K562 (cell line): Measurements from ENCODE around the gene CTCFL. TPM values are rescaled to one million over a fixed set of nuclear protein-coding genes. Genes with fewer than 3 reads are reported as not detected.

ENCODE experiments used
- ATAC-seq: fragments of 200-7000 bp; cut with Tn5 transposase; 3 replicates; pipeline ENCODE4 v1.9.1; 2020; ENCODE audit warnings: moderate library complexity
- BruUV-seq: library from RNA; stranded (reverse); fragments of 400-500 nt; replicated peaks from 2 replicates; lab custom pipeline; 2021; lab: Mats Ljungman, UMichigan
- CTCF ChIA-PET: fragments of 300-600 bp; formaldehyde crosslinking; extraction: SDS; loops from one replicate; lab custom pipeline; 2021; ENCODE audit warnings: low intra/inter-chr PET ratio; lab: Yijun Ruan, JAX
- POLR2A ChIA-PET: fragments of 300-600, 350-650 bp; sonication (Branson Sonifier 250); formaldehyde crosslinking; extraction: SDS; loops from one replicate; lab custom pipeline; 2021; ENCODE audit warnings: antibody characterized with exemption, inconsistent platforms; lab: Yijun Ruan, JAX
- DNase-seq, 4 experiments: peaks; one replicate each; pipeline versions ENCODE4 v3.0.0 to v3.0.0-alpha.2; 2011 to 2018; ENCODE audit warnings: low spot score in 3 of 4, mixed read lengths in 3 of 4; ENCODE audit errors: extremely low read depth in 1 of 4
- FAIRE-seq: peaks from 2 replicates; lab custom pipeline; 2011; peaks lifted over from hg19 to GRCh38; lab: Jason Lieb, UNC
- H2AFZ ChIP-seq: 2 replicates; pipeline ENCODE4 v1.6.0; 2011; ENCODE audit warnings: low read depth, low read length, control low read depth, inconsistent platforms
- H3K27ac ChIP-seq: fragments of 200-600 bp; 3 replicates; pipeline ENCODE4 v1.8.0; 2011; ENCODE audit warnings: low read depth, mild to moderate bottlenecking, control low read depth, inconsistent platforms, low read length, moderate library complexity, mixed read lengths; ENCODE audit errors: extremely low read depth
- H3K27me3 ChIP-seq, 2 experiments: fragments of 300-600 bp in 1 of 2; 2 replicates in 1 of 2; 3 replicates in 1 of 2; pipeline versions ENCODE4 v1.6.0 to v1.8.0; 2011; ENCODE audit warnings: inconsistent platforms in 2 of 2, low read length in 2 of 2, mild to moderate bottlenecking in 1 of 2, mixed read lengths in 1 of 2, moderate library complexity in 1 of 2; ENCODE audit not compliant: control insufficient read depth in 2 of 2, insufficient read depth in 2 of 2
- H3K36me3 ChIP-seq: fragments of 300-600 bp; 3 replicates; pipeline ENCODE4 v1.8.0; 2011; ENCODE audit warnings: mild to moderate bottlenecking, low read length, inconsistent platforms; ENCODE audit not compliant: control insufficient read depth, insufficient read depth
- H3K4me1 ChIP-seq, 2 experiments: fragments of 200-600 bp in 1 of 2; replicated peaks in 1 of 2; 2 replicates in 1 of 2; 3 replicates in 1 of 2; pipeline versions ENCODE4 v1.5.1 to v1.8.0; 2011; ENCODE audit warnings: inconsistent platforms in 2 of 2, low read length in 2 of 2, mild to moderate bottlenecking in 1 of 2, mixed read lengths in 1 of 2, moderate library complexity in 1 of 2; ENCODE audit not compliant: control insufficient read depth in 2 of 2, insufficient read depth in 2 of 2
- H3K4me2 ChIP-seq: 2 replicates; pipeline ENCODE4 v1.6.1; 2011; ENCODE audit warnings: low read length, control low read depth, inconsistent platforms, mixed read lengths; ENCODE audit not compliant: insufficient read depth
- H3K4me3 ChIP-seq: fragments of 200-600 bp; sonication (generic), shearing (Covaris generic); 2 replicates; pipeline ENCODE4 v1.5.1; 2016; ENCODE audit warnings: control low read depth, inconsistent platforms
- H3K79me2 ChIP-seq: fragments of 200-600 bp; 3 replicates; pipeline ENCODE4 v1.8.0; 2011; ENCODE audit warnings: low read length, inconsistent platforms; ENCODE audit not compliant: control insufficient read depth, insufficient read depth
- H3K9ac ChIP-seq, 2 experiments: 2 replicates each; pipeline versions ENCODE4 v1.6.0 to v1.6.1; 2011; ENCODE audit warnings: low read depth in 2 of 2, low read length in 2 of 2, control low read depth in 1 of 2, inconsistent platforms in 1 of 2, mild to moderate bottlenecking in 1 of 2, mixed read lengths in 1 of 2; ENCODE audit not compliant: insufficient read depth in 1 of 2
- H3K9me1 ChIP-seq: one replicate; pipeline ENCODE4 v1.6.0; 2011; ENCODE audit warnings: inconsistent platforms, mild to moderate bottlenecking, low read length, moderate library complexity; ENCODE audit not compliant: control insufficient read depth, insufficient read depth
- H3K9me3 ChIP-seq: replicated peaks from 2 replicates; pipeline ENCODE4 v1.5.1; 2011; ENCODE audit warnings: low read depth, low read length, inconsistent platforms; ENCODE audit not compliant: control insufficient read depth, insufficient read depth
- H4K20me1 ChIP-seq: replicated peaks from 2 replicates; pipeline ENCODE4 v1.6.1; 2011; ENCODE audit warnings: low read length, inconsistent platforms, mixed read lengths; ENCODE audit not compliant: control insufficient read depth, insufficient read depth
- CBFA2T2 ChIP-seq: fragments of 450-650 bp; conservative IDR thresholded peaks from 2 replicates; pipeline ENCODE4 v1.6.1; 2017; ENCODE audit warnings: mild to moderate bottlenecking
- CBX3 ChIP-seq, 2 experiments: IDR thresholded peaks; 1 replicate in 1 of 2; 2 replicates in 1 of 2; pipeline ENCODE4 v1.6.1; 2012; ENCODE audit warnings: inconsistent platforms in 2 of 2, low read length in 2 of 2, borderline replicate concordance in 1 of 2, control low read depth in 1 of 2
- EP300 ChIP-seq: IDR thresholded peaks from 2 replicates; pipeline ENCODE4 v1.6.1; 2012; ENCODE audit warnings: low read length, improper control_type of control experiment
- GTF2F1 ChIP-seq: IDR thresholded peaks from 2 replicates; pipeline ENCODE4 v1.6.1; 2011; ENCODE audit warnings: low read depth, low read length, improper control_type of control experiment
- HCFC1 ChIP-seq: IDR thresholded peaks from 2 replicates; pipeline ENCODE4 v1.6.1; 2012; ENCODE audit warnings: low read depth, low read length, improper control_type of control experiment
- PHTF2 ChIP-seq: fragments of 250-450 bp; sonication (Bioruptor Pico); IDR thresholded peaks from 2 replicates; pipeline ENCODE4 v1.5.0; 2021; ENCODE audit warnings: mild to moderate bottlenecking
- SRSF3 ChIP-seq: fragments of 200-400 bp; formaldehyde crosslinking; IDR thresholded peaks from 2 replicates; pipeline ENCODE4 v1.6.1; 2016; ENCODE audit warnings: mild to moderate bottlenecking, low read length, moderate library complexity; ENCODE audit not compliant: insufficient read depth
- TEAD4 ChIP-seq, 2 experiments: sonication (generic) in 1 of 2; formaldehyde crosslinking in 1 of 2; IDR thresholded peaks; 2 replicates each; pipeline versions ENCODE4 v1.6.1 to v1.8.0; 2012 to 2022; ENCODE audit warnings: borderline replicate concordance in 1 of 2, inconsistent platforms in 1 of 2, low read length in 1 of 2, mild to moderate bottlenecking in 1 of 2, missing genetic modification reagents in 1 of 2
- ZSCAN29 ChIP-seq: fragments of 450-650 bp; IDR thresholded peaks from 2 replicates; pipeline ENCODE4 v1.6.1; 2017
- WGBS: fragments of 100-300 bp; shearing (Covaris generic); methylation state at CpG from one replicate; pipeline ENCODE4 v1.1.6; 2016; ENCODE audit warnings: low coverage, mixed read lengths; ENCODE audit not compliant: insufficient coverage; ENCODE audit errors: missing lambda C conversion rate; 5-methylcytosine and 5-hydroxymethylcytosine counted together
- in situ Hi-C: fragments of 300-500 bp; cut with MboI; formaldehyde crosslinking; loops from 4 replicates; pipeline ENCODE4 v1.15.0; 2018; ENCODE audit warnings: inconsistent platforms, mixed read lengths
- intact Hi-C: fragments of 100-400 bp; cut with micrococcal nuclease; formaldehyde crosslinking; loops from 2 replicates; pipeline ENCODE4 v1.14.2; 2022
- polyA plus RNA-seq, 8 experiments: library from polyadenylated mRNA; depleted of rRNA in 4 of 8; stranded (reverse) in 5 of 8; unstranded in 3 of 8; fragments of >200 nt; fragmentation: Nextera tagmentation in 2 of 8; fragmentation: Illumina TruSeq in 1 of 8; extraction: Ambion mirVana in 2 of 8; extraction: Trizol in 1 of 8; gene quantifications; 2 replicates each; pipeline versions ENCODE4 v1.2.1 to v1.2.3, GENCODE V29; 2011 to 2014; ENCODE audit warnings: inconsistent platforms in 1 of 8, missing spikeins in 1 of 8
- total RNA-seq, 7 experiments: library from RNA; depleted of rRNA in 6 of 7; stranded (reverse); fragments of >200 nt in 6 of 7; fragmentation: Illumina TruSeq in 2 of 7; extraction: Trizol in 2 of 7; gene quantifications; 2 replicates each; pipeline versions ENCODE4 v1.2.1 to v1.2.3, GENCODE V29; 2011 to 2021; ENCODE audit warnings: low replicate concordance in 1 of 7
- TF ChIP-seq, protein P1 (sequence below): IDR thresholded peaks from 2 replicates; pipeline ENCODE4 v1.6.1; 2014; ENCODE audit warnings: antibody characterized with exemption
- TF ChIP-seq, protein P2 (sequence below), 2 experiments: fragments of 450-650 bp in 1 of 2; sonication (generic) in 1 of 2; formaldehyde crosslinking in 1 of 2; IDR thresholded peaks in 1 of 2; conservative IDR thresholded peaks in 1 of 2; 2 replicates each; pipeline versions ENCODE4 v1.6.1 to v1.8.1; 2016 to 2023; ENCODE audit warnings: mild to moderate bottlenecking in 2 of 2, moderate library complexity in 2 of 2, inconsistent platforms in 1 of 2, missing genetic modification reagents in 1 of 2
- TF ChIP-seq, protein P3 (sequence below): fragments of 250-450 bp; sonication (Bioruptor Pico); IDR thresholded peaks from 2 replicates; pipeline ENCODE4 v1.4.0; 2020

Gene CTCFL
- total and polyA plus RNA-seq, 9 of the 15 experiments (the other 6 are each of a cell fraction or from before 2014, with no cell fraction given): 42.4 to 188 (median 111) TPM

DNA sequence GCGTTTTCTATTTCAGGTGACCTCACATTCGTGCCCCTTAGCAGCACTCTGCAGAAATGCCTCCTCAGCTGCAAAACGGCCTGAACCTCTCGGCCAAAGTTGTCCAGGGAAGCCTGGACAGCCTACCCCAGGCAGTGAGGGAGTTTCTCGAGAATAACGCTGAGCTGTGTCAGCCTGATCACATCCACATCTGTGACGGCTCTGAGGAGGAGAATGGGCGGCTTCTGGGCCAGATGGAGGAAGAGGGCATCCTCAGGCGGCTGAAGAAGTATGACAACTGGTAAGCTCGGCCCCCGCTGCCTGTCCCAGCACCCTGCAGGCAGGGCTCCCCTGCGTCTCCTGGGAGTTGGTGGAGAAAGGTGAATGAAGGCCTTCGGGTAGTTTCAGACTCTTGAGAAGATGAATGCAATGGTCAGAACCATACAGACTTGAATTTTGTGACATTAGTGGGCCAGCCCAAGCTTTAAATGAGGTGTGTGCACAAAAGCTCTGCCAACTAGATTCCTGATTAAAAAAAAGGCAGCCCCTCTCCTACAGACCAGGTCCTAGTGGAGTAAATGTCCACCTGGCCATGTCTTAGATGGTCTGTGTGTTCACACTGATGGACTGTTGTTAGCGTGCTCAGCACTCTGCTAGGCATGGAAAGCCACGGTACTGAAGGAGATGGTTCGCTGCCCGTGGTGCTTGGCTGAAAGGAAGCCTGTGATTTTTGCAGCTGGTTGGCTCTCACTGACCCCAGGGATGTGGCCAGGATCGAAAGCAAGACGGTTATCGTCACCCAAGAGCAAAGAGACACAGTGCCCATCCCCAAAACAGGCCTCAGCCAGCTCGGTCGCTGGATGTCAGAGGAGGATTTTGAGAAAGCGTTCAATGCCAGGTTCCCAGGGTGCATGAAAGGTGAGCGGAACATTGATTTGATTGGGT is 36.7 kb upstream of the CTCFL start:
- H3K4me2 ChIP-seq: peak overlapping the region; percentile 62; the same call in 1 of the 2 replicates
- H3K9me3 ChIP-seq: no peaks in the 10 kb centered on the region
- ATAC-seq (no peak), FAIRE-seq (no peak), DNase-seq (no peak)
- H3K79me2 ChIP-seq: no peaks in the 10 kb centered on the region
- H3K4me3 ChIP-seq: no peak overlapping the region
- ChIA-PET POLR2A (interaction anchor here (0.7 to 2.3 kb wide), 7 partner anchors 8 to 169 kb away, joined by 3 to 8 read pairs (median 4); no protein-coding TSS in a partner anchor), CTCF (interaction anchor here (0.6 kb wide), 1 partner anchor 33 kb away, joined by 7 read pairs; no protein-coding TSS in a partner anchor)
- H3K9me1 ChIP-seq: no peaks in the 10 kb centered on the region
- in situ Hi-C loops (no loop called here), intact Hi-C loops (no loop called here)
- 50% methylated on average over 24 of the region's 24 CpGs for WGBS
- H3K27me3 ChIP-seq: no peaks in the 10 kb centered on the region
- TSS peak; percentile 85 for BruUV-seq
- H3K4me1 ChIP-seq: peaks cover 27 to 34% of the 10 kb centered on the region in 2 experiments
- peak overlapping the region; percentile 36; the same call in 1 of the 3 replicates for H3K27ac ChIP-seq
- peak overlapping the region in 1 of 2 experiments; percentile 81; a peak in 2 of 4 replicates for H3K9ac ChIP-seq
- no peaks in the 10 kb centered on the region for H4K20me1 ChIP-seq
- peak overlapping the region; percentile 80 for H2AFZ ChIP-seq
- H3K36me3 ChIP-seq: no peaks in the 10 kb centered on the region
- TF ChIP-seq, protein P1, sequence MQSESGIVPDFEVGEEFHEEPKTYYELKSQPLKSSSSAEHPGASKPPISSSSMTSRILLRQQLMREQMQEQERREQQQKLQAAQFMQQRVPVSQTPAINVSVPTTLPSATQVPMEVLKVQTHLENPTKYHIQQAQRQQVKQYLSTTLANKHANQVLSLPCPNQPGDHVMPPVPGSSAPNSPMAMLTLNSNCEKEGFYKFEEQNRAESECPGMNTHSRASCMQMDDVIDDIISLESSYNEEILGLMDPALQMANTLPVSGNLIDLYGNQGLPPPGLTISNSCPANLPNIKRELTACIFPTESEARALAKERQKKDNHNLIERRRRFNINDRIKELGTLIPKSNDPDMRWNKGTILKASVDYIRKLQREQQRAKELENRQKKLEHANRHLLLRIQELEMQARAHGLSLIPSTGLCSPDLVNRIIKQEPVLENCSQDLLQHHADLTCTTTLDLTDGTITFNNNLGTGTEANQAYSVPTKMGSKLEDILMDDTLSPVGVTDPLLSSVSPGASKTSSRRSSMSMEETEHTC: no peak
- no peak for TF ChIP-seq GTF2F1
- no peak for TF ChIP-seq TEAD4 (IDR thresholded peaks at IDR 0.05; ENCODE audit: low read length)
- no peak for TF ChIP-seq TEAD4 (CRISPR knock-in tag; IDR thresholded peaks at IDR 0.05; ENCODE audit: borderline replicate concordance)
- TF ChIP-seq EP300: no peak
- TF ChIP-seq ZSCAN29: no peak
- TF ChIP-seq CBFA2T2: no peak
- TF ChIP-seq CBX3 (IDR thresholded peaks at IDR 0.05; ENCODE audit: borderline replicate concordance in 1 of 2, low read length in 2 of 2): no peak
- TF ChIP-seq SRSF3: no peak
- TF ChIP-seq, protein P2, sequence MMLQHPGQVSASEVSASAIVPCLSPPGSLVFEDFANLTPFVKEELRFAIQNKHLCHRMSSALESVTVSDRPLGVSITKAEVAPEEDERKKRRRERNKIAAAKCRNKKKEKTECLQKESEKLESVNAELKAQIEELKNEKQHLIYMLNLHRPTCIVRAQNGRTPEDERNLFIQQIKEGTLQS (IDR thresholded peaks at IDR 0.05): no peak
- TF ChIP-seq, protein P2 (CRISPR knock-in tag; conservative IDR thresholded peaks at IDR 0.05): no peak
- TF ChIP-seq, protein P3, sequence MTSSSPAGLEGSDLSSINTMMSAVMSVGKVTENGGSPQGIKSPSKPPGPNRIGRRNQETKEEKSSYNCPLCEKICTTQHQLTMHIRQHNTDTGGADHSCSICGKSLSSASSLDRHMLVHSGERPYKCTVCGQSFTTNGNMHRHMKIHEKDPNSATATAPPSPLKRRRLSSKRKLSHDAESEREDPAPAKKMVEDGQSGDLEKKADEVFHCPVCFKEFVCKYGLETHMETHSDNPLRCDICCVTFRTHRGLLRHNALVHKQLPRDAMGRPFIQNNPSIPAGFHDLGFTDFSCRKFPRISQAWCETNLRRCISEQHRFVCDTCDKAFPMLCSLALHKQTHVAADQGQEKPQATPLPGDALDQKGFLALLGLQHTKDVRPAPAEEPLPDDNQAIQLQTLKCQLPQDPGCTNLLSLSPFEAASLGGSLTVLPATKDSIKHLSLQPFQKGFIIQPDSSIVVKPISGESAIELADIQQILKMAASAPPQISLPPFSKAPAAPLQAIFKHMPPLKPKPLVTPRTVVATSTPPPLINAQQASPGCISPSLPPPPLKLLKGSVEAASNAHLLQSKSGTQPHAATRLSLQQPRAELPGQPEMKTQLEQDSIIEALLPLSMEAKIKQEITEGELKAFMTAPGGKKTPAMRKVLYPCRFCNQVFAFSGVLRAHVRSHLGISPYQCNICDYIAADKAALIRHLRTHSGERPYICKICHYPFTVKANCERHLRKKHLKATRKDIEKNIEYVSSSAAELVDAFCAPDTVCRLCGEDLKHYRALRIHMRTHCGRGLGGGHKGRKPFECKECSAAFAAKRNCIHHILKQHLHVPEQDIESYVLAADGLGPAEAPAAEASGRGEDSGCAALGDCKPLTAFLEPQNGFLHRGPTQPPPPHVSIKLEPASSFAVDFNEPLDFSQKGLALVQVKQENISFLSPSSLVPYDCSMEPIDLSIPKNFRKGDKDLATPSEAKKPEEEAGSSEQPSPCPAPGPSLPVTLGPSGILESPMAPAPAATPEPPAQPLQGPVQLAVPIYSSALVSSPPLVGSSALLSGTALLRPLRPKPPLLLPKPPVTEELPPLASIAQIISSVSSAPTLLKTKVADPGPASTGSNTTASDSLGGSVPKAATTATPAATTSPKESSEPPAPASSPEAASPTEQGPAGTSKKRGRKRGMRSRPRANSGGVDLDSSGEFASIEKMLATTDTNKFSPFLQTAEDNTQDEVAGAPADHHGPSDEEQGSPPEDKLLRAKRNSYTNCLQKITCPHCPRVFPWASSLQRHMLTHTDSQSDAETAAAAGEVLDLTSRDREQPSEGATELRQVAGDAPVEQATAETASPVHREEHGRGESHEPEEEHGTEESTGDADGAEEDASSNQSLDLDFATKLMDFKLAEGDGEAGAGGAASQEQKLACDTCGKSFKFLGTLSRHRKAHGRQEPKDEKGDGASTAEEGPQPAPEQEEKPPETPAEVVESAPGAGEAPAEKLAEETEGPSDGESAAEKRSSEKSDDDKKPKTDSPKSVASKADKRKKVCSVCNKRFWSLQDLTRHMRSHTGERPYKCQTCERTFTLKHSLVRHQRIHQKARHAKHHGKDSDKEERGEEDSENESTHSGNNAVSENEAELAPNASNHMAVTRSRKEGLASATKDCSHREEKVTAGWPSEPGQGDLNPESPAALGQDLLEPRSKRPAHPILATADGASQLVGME (CRISPR knock-in tag): no peak
- TF ChIP-seq HCFC1: no peak
- no peak for TF ChIP-seq PHTF2 (CRISPR knock-in tag)
